Skin of body (tissue), 2 donors: ENCODE measurements around the gene CD38. TPM values are rescaled to one million over a fixed set of nuclear protein-coding genes. Genes with fewer than 3 reads are reported as not detected.

Source experiments
- DNase-seq: peaks from one replicate; lab custom pipeline; 2025; lab: John Stamatoyannopoulos, UW
- total RNA-seq: library from RNA; depleted of rRNA; stranded (reverse); fragments of >200 nt; gene quantifications from one replicate; pipeline ENCODE4 v1.2.3, GENCODE V29; 2014

The CD38 gene
- total RNA-seq, 1 donor from 2014 or later, result 0.39 TPM

DNA sequence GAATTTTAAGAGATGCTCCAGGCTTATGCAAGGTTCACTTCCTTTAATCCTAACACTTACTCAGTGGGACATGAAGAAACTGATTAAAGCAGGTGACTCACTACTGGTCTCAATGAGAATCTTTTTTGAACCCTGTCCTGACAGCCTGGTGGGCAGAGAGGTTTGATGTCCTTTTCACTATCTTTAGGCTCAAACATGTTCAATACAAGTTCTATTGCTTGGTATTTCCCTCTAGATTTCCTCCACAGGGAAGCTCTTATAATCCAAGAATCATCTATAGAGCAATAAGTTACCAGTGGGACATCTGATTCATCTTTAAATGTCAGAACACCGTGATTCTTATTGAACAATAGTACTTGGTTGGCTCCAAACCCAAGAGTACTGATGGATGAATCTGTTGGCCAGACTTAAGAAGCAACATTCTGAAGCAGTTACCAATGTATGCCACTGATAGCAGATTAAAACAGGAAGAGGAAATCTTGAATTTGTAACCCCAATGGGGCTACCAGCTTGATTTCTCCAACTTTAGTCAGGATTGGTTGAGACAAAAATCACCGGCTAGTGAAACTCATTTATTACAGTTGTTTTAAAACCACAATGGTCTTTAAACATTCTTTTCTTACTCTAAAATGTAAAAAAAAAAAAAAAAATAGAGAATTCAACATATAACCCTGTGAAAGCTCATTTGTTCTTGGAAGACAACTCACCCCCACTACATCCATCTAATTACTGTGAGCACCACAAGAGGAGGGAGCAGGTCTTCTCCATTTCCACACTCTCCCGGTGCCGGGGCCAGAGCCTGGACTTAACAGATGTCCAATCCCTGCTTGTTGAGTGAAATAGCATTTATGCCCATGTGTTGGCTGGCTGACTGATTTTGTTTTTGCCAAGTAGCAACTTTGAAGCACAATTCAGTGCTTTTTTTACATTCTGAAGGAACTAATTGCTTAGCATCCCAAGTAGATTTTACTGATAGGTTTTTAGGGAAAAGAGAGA lies 117.1 kb downstream of the CD38 start:
- DNase-seq, result no peak

DNA sequence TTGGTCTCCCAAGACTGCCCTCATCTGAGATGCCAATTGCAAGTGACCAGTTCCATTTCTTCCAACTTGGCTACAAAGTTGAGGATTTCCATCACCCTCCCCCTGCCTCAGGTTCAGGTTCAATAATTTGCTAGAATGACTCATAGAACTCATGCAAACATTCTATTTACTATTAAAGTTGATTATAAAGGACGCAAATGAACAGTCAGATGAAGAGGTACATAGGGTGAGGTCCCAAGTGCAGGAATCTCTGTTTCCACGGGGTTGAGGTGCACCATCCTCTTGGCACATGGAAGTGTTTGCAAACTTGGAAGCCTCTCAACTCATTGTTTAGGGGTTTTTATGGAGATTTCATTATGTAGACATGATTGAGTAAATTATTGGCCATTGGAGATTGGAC lies 119.4 kb downstream of the CD38 start:
- no peak for DNase-seq

DNA sequence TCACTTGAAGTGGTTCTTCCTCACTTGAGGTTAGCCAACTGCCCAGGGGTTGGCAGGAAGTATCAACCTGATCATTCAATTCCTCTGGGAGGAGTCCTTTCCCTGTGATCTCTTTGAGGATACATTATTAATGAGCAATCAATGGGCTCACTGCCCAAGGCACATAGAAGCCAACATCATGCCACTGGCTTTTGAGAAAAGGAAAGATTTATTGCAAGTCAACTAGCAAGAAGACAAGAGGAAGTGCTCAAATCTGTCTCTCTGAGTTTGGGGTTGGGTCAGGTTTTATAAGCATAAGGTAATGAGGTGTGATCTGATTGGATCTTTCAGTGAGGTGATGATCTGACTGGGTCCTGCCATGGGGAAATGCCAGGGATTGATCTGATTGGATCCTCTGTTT lies 120.8 kb downstream of the CD38 start:
- no peak for DNase-seq

DNA sequence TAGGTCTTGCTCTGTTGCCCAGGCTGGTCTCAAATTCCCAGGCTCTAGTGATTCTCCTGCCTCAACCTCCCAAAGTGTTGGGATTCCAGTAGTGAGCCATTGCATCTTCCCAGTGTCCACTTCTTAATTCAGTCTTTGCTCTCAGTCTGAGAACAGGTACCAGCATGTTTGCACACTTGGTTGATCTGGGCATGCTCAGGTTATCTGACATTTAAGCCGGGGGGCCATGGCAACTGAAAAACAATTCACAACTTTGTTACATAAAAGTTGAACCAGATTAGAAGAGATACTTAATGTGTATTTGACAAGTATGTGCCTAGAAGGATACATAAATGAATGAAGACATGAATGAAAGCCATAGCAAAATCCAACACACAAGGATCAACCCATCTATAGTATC lies 121.4 kb downstream of the CD38 start:
- no peak for DNase-seq

DNA sequence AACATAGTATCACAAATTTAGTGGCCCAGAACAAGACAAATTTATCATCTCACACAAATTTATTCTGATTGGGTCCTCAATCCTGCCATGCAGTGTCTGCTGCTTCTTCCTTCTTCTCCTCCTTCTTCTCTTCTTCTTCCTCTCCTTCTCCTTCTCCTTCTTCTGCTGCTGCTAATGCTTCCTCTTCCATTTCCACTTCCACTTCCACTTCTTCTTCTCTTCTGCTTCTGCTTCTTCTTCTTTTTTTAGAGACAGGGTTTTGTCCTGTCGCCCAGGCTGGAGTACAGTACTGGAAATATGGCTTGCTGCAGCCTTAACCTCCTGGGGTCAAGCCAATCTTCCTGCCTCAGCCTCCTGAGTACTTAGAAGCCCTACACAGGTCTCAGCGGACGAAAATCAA lies 122.9 kb downstream of the CD38 start:
- no peak for DNase-seq

DNA sequence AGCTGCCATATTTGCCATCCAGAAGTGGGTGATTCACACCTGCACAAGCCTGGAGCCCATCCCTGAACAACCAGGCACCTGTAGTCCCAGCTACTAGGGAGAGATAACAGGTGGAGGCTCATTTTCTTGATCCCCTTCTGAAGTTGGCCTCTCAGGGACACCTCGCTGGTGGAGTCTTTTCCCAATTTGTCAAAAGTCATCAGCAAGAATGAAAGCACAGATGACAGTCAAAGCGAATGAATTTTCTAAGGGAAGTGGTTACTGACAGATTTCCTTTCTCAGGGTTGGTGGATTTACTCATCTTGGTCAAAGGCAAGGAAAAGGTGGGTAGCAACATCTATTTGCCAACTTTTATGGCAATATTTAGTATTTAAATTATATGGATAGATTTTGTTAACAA lies 123.9 kb downstream of the CD38 start:
- DNase-seq, result no peak

DNA sequence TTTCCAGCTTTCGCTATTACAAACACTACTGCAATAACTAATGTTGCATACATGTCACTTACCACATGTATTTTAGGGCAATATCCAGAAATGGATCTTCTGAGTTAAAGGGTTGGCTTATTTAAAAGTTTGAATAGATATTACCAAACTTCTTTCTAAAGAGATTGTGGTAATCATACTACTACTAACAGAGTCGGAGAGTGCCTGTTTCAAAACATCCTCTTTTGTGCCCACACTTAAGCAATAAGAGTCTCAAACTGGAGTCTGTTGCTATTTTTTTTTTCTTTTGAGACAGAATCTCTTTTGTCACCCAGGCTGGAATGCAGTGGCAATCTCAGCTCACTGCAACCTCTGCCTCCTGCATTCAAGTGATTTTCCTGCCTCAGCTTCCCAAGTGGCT lies 124.6 kb downstream of the CD38 start:
- DNase-seq, result no peak

Other genes starting within 250 kb of the CD38 start
- 104 TPM for gene FBXL5, start 123.0 kb upstream of the CD38 start, total RNA-seq
- 20.3 TPM for gene FAM200B, start 96.5 kb upstream of the CD38 start, total RNA-seq
- gene BST1, start 75.3 kb upstream of the CD38 start, total RNA-seq, result 6.8 TPM
- 17.6 TPM for gene FGFBP1, start 160.4 kb downstream of the CD38 start, total RNA-seq
- 2.6 TPM for gene FGFBP2, start 184.8 kb downstream of the CD38 start, total RNA-seq